Upper lobe of left lung (tissue), 4 donors: ENCODE data around the gene TMEM231.

Source experiments
- CTCF ChIP-seq, 6 experiments: fragments of 450-650 bp in 4 of 6; fragments of 200-600 bp in 2 of 6; sonication (generic) in 2 of 6; IDR thresholded peaks; one replicate each; pipeline ENCODE4 v1.5.1; 2016 to 2019; ENCODE audit warnings: antibody characterized with exemption in 6 of 6
- POLR2AphosphoS5 ChIP-seq, 2 donors: sonication (generic); formaldehyde crosslinking; IDR thresholded peaks; one replicate each; pipeline ENCODE4 v1.5.1; 2017; ENCODE audit warnings: antibody characterized with exemption in 2 of 2

GRCh38 chr16:75503801-75504200, 52.3 kb downstream of the TMEM231 start:
- TF ChIP-seq CTCF (IDR thresholded peaks at IDR 0.05) (no peak), POLR2AphosphoS5 (IDR thresholded peaks at IDR 0.05) (no peak)
